Neuron (in vitro differentiated cells): ENCODE results near the gene NPHP4.

Experiments
- H2AFZ ChIP-seq: one replicate; pipeline ENCODE4 v1.6.1; 2013; ENCODE audit warnings: low read depth, mild to moderate bottlenecking, inconsistent platforms, low read length, moderate library complexity
- H3K27me3 ChIP-seq: one replicate; pipeline ENCODE4 v1.6.1; 2013; ENCODE audit warnings: low read length; ENCODE audit not compliant: insufficient read depth
- H3K36me3 ChIP-seq: one replicate; pipeline ENCODE4 v1.6.1; 2013; ENCODE audit warnings: low read length; ENCODE audit not compliant: insufficient read depth
- H3K4me1 ChIP-seq: one replicate; pipeline ENCODE4 v1.6.1; 2013; ENCODE audit warnings: low read length; ENCODE audit not compliant: insufficient read depth
- H3K4me3 ChIP-seq: 2 replicates; pipeline ENCODE4 v1.5.1; 2013; ENCODE audit warnings: mild to moderate bottlenecking, low read length, moderate library complexity
- H3K9me3 ChIP-seq: one replicate; pipeline ENCODE4 v1.6.1; 2013; ENCODE audit warnings: low read length

NPHP4 gene

DNA sequence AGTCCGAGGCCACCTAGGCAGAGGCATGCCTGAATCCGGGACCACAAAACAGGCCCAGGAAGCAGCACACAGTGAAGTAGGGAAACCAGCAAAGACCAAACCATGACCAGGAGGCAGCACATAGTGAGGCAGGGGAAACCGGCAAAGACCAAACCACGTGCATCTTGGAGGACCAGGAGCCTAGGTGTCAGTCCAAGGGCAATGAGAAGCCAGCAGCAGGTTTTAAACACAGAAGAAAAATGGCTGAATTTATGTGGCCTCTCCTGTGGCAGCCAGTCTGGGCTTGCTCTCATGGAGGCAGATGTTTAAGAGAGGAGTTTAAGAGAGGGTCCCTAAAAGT is 42.5 kb downstream of the NPHP4 start:
- Histone ChIP-seq H3K9me3 (no peaks in the 10 kb centered on the region), H3K4me3 (no peak overlapping the region), H3K4me1 (no peaks in the 10 kb centered on the region), H3K27me3 (no peaks in the 10 kb centered on the region), H3K36me3 (peaks cover 49% of the 10 kb centered on the region), H2AFZ (no peak overlapping the region)

DNA sequence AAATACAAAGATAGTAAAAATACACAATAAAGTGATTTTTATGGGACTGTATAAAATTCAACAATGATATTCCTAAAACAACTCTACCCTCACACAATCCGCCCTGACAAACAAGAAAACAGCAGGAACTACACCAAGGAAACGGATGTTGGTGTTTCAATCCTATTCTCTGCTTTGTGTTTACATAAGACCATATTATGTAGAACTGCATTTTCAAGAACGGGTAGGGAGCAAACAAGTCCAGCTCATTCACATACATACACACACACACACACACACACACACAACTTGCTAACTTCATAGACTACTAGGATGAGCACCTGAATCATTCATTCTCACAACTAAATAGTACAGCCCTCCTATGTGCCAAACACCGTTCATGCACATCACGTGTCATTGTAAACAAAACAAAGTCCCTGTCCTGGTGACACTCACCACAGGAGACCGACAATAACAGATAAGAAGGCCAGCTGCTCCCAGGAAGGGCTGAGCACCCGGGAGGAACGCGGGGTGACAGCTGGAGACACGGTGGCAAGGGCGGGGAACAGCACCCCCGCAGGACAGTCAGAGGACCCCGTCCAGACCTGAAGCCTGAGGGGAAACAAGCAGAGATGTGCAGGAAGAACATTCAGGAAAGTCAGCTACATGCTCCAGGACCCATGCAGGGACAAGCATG is 43.0 kb downstream of the NPHP4 start:
- Histone ChIP-seq H3K36me3 (peaks cover 52% of the 10 kb centered on the region), H3K9me3 (no peaks in the 10 kb centered on the region), H2AFZ (no peak overlapping the region), H3K4me3 (no peak overlapping the region), H3K4me1 (no peaks in the 10 kb centered on the region), H3K27me3 (no peaks in the 10 kb centered on the region)

DNA sequence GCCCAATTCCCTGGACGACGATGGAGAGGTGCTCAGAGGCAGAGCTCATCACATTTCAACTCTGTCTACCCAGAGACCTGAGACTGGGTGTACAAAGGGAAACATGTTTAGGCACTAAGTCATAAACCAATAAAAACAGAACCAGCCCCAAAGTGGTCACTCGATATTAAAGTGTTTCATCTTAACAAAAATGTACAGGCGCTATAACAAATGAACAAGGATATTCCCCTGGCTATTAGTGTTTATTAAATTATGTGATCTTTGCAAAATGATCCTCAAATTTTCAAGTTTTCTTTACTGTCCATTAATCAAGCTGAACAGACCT is 43.6 kb downstream of the NPHP4 start:
- Histone ChIP-seq H3K4me1 (no peaks in the 10 kb centered on the region), H3K4me3 (no peak overlapping the region), H3K27me3 (no peaks in the 10 kb centered on the region), H3K36me3 (peaks cover 54% of the 10 kb centered on the region), H2AFZ (no peak overlapping the region), H3K9me3 (no peaks in the 10 kb centered on the region)

DNA sequence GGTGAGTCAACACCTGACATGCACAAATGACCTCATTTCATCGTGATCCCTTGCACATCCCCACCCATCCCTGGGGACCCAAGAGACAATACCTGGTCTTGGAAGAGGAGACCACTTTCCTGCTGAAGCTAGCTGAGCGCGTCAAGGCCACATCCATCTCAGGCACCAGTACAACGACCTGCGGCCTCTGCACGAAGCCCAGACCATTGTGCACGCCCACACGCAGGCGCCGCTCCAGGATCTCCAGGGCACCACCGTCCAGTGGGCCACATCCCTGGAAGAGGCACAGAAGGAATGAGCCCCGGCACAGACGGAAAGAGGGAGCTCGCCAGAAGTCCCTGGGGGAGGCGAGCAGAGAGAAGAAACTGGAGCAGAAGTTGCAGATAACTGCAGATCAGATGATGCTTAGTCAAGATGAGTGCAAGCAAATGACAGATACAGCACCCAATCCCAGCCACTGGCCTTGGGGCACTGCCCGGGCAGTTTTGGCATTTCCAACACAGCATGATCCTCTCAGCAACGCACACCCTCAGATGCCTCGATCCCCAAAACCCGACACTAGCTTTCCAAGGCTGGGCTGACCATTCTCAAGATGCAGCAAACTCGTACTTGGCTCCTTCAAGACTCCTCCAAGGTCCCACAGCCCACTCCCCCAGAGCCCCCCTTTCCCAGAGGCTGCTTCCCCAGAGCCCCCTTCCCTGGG is 44.1 kb downstream of the NPHP4 start:
- Histone ChIP-seq H3K36me3 (peaks cover 53% of the 10 kb centered on the region), H2AFZ (no peak overlapping the region), H3K4me3 (no peak overlapping the region), H3K27me3 (no peaks in the 10 kb centered on the region), H3K4me1 (no peaks in the 10 kb centered on the region), H3K9me3 (no peaks in the 10 kb centered on the region)

DNA sequence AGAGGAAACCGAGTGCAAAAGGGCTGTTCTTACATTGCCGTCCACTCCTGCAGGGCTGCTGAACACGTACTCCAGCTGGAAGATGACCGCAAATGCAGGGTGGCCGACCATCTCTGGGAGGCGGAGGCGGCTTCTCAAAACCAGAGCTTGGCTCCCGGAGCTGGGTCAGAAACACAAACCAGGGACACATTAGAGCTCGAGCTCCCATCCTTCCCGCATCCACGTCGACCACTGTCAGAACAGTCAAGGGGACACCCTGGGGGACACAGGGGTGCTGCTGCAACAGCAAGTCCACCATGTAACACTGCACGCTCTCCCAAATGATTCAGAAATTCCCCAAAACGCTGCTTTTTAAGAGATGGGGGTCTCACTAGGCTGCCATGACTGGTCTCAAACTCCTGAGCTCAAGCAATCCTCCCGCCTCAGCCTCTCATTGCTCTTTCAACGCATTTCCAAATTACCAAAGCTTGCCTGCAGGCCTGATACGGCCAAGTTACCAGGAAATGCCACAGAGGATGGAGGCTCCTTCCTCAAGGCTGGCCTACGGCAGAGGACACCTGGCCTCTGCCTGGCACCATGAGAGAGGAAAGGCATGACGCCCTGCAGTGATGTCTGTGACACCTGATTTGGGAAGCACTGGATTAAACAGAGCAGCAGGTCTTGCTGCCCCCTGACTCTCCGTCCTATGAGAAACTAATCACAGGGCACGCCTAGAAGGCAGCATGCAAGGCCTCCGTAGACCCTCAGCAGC is 45.0 kb downstream of the NPHP4 start:
- Histone ChIP-seq H3K9me3 (no peaks in the 10 kb centered on the region), H3K4me1 (no peaks in the 10 kb centered on the region), H3K27me3 (no peaks in the 10 kb centered on the region), H3K4me3 (no peak overlapping the region), H2AFZ (no peak overlapping the region), H3K36me3 (peaks cover 59% of the 10 kb centered on the region)

DNA sequence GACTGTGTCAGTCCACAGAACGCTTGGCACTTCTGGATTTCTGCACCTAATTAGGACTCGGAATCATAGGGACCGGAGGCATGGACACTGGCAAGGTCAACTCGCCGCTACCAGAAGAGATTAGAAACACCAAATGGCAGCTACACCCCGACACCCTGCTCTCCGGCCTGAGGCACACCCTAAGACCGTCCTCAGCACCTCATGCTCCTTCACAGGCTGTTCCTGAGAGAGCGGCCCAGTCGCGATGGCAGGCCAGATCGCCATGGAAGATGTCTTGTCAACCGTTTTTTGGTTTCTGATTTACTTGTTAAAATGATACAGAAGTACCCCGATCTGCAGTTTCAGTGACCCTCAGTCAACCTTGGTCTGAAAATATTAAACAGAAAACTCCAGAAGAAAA is 46.8 kb downstream of the NPHP4 start:
- Histone ChIP-seq H3K4me3 (no peak overlapping the region), H3K9me3 (no peaks in the 10 kb centered on the region), H3K4me1 (no peaks in the 10 kb centered on the region), H3K36me3 (peaks cover 60% of the 10 kb centered on the region), H2AFZ (no peak overlapping the region), H3K27me3 (no peaks in the 10 kb centered on the region)

DNA sequence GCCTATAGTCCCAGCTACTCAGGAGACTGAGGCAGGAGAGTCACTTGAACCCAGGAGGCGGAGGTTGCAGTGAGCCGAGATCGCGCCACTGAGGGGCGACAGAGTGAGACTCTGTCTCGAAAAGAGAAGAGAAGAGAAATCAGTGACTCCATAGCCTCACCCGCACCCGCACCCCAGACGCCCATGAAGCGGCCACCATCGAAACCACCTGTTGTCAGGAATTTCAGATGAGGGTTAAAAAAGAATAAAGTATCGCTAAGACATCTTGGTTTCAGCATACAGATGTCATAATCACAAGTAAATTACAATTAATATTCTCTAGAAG is 47.4 kb downstream of the NPHP4 start:
- Histone ChIP-seq H3K9me3 (no peaks in the 10 kb centered on the region), H2AFZ (no peak overlapping the region), H3K4me1 (no peaks in the 10 kb centered on the region), H3K27me3 (no peaks in the 10 kb centered on the region), H3K4me3 (no peak overlapping the region), H3K36me3 (peaks cover 57% of the 10 kb centered on the region)

DNA sequence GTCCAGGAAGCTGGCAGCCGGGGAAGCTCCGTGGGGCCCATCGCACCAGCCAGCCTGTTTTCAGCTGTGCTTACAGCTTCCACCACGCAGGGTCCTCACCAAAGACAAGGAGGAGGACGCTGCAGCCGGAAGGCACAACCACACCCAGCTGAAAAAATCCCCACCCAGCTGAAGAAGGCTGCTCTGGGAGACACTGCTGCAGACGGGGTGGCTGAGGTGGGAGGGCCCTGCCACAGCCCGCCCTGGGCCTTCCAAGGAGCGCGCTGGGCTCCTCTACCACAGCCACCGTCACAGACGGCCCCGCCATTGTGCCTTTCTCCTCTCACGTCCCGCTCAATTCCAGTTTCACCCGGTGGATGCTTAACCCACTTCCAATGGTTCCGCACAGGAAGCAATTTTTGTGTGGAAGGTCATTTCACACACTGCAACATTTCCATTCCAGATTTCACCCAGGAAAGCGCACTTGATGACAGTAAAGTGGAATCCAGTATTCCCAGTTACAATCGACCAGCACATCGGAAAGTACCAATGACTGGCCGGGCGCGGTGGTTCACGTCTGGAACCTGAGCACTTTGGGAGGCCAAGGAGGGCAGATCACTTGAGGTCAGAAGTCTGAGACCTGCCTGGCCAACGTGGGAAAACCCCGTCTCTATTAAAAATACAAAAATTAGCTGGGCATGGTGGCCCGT is 47.9 kb downstream of the NPHP4 start:
- no peaks in the 10 kb centered on the region for H3K9me3 ChIP-seq
- no peaks in the 10 kb centered on the region for H3K27me3 ChIP-seq
- H3K4me1 ChIP-seq, result no peaks in the 10 kb centered on the region
- peaks cover 54% of the 10 kb centered on the region for H3K36me3 ChIP-seq
- no peak overlapping the region for H2AFZ ChIP-seq
- no peak overlapping the region for H3K4me3 ChIP-seq

DNA sequence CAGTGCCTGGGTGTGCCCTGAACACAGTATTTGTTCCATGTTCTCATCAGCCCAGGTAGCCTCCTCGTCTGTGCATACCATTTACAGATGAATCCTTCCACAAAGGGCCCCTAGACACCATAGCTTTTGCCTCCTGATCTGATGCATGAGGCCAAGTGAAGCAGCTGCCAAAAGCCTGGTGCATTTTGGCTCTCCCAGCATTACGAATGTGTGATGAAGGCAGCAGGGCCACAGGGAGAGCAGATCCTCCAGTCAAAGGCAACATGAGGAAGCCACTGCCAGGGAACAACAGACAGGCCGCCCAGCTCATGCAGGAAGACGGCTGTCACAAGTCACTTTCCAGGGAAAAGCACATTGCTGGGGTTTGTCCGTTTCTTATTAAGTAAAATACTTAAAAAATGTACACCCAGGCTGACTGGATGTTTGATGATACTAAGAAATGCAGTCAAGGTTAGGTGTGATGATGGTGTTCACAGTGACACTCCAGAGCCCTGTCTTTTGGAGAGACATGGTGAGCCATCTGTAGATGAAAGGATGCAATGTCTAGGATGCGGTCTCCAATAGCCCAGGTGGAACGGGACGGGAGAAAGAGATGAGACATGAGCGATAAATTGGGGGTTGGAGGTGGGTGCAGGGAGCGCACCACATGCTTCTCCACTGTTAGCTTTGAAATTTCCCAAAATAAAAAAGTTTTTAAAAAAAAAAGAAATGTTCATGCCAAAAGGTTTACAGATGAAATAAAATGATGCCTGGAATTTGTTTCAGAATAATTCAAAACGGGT is 48.7 kb downstream of the NPHP4 start:
- H2AFZ ChIP-seq, result no peak overlapping the region
- H3K36me3 ChIP-seq, result peaks cover 53% of the 10 kb centered on the region
- no peak overlapping the region for H3K4me3 ChIP-seq
- H3K27me3 ChIP-seq, result no peaks in the 10 kb centered on the region
- no peaks in the 10 kb centered on the region for H3K9me3 ChIP-seq
- H3K4me1 ChIP-seq, result no peaks in the 10 kb centered on the region

DNA sequence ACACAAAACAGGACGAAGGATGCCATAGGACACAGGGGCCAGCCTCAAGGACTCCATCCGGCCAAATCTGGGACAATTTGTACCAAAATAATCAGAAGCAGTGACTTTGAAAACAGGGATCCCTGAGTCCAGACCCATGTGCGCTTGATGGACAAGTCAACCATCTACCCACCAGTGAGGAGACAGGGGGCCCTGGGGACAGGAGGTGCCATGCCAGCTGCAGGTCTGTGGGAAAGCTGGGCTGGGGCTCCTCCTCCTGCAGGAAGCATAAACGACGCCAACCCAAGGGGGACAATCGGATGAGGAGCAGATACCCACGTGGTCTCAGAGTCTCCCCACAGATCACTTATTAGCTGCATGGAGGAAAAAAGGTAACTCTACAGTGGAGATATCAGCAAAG is 50.6 kb downstream of the NPHP4 start:
- Histone ChIP-seq H2AFZ (no peak overlapping the region), H3K36me3 (peaks cover 48% of the 10 kb centered on the region), H3K4me3 (no peak overlapping the region), H3K4me1 (no peaks in the 10 kb centered on the region), H3K9me3 (peaks cover 3% of the 10 kb centered on the region), H3K27me3 (no peaks in the 10 kb centered on the region)

DNA sequence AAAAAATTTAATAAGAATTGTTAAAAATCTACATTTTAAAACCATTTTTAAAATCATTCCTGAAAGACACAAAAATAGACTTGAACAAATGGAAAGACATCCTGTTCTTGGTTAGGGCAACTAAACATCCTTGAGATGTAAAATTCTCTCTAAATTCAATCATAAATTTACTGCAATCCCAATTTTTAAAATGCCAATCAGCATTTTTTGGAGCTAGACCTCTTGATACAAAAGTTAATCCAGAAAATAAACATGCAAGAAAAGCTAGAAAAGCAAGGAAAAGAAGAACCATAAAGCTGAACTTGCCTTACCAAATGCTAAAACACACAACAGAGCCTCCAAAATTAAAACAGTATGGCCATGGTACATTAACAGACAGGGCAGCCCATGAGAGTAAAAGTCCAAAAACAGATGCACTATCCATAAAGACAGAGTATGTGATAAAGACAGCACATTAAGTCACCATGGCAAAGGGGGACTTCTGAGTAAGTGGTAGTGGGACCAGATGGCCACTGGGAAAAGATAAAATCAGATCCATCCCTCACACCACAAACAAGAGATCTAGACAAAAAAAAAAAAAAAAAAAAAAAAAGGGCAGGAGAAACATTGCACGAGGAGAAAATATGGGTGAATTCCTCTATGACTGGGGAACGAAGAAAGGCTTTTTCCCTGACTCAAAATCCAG is 51.4 kb downstream of the NPHP4 start:
- Histone ChIP-seq H2AFZ (no peak overlapping the region), H3K4me1 (no peaks in the 10 kb centered on the region), H3K4me3 (no peak overlapping the region), H3K36me3 (peaks cover 44% of the 10 kb centered on the region), H3K27me3 (no peaks in the 10 kb centered on the region), H3K9me3 (peaks cover 3% of the 10 kb centered on the region)

DNA sequence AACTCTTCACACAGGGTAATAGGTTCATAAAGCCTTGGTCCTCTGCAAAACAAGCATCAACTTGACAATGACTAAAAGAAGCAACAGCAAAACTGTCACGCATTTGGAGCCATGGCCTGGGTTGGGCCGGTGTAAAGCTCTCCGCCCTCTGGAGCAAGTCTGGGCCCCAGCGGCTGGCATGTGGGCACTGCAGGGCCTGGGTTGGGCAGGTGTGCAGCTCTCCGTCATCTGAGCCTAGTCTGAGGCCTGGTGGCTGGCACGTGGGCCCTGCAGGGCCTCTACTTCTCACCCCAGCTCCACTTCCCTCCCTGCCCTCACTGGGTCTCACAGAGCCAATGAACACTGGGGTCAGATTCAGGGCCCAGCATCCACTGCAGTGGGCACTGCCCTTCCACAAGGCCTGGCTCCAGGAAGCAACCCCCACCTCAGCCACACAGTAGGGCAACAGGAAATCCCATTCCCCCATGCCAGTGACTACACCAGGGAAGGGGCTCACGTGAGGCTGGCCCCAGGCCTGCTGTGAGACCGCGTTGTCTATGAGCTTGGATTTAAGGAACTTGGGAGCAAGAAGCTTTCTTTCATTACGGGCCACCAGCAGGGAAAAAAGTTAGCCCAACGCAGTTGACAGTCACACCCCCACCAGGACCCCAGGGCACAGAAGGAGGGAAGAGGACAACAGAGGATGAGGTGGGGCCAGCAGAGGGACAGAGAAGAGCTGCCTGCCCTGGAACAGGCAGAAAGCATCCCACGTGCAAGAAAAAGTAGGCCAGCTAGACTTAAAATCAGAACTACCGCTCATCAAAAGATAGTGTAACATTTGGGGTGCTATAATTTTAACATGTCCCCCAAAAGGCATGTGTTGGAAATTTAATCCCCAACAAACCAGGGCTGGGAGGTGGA is 52.7 kb downstream of the NPHP4 start:
- H3K4me3 ChIP-seq, result no peak overlapping the region

More for the DNA sequence above, 52.7 kb downstream of the NPHP4 start:
- Histone ChIP-seq H3K4me1 (no peaks in the 10 kb centered on the region), H3K27me3 (no peaks in the 10 kb centered on the region), H2AFZ (no peak overlapping the region), H3K36me3 (peaks cover 37% of the 10 kb centered on the region), H3K9me3 (peaks cover 3% of the 10 kb centered on the region)
